NOMO-1 (cell line): ENCODE measurements around the gene ZKSCAN4.

Experiments
- DNase-seq, 2 experiments: peaks; one replicate each; lab custom pipeline; 2025; ENCODE audit not compliant: unreplicated experiment in 2 of 2; lab: John Stamatoyannopoulos, UW

The ZKSCAN4 gene

GRCh38 chr6:28252009-28252975 is at the start of gene ZKSCAN4:
TSS of gene ZKSCAN4 (minus strand) at chr6:28252269. CDS start at chr6:28251980, 289 bp downstream.
- DNase-seq: peak; percentile 66 to 80

GRCh38 chr6:28296520-28297060 is 44.5 kb upstream of the ZKSCAN4 start:
- DNase-seq: no peak

- DNase-seq: no peak
These were observed 43.3 kb upstream of the ZKSCAN4 start for GRCh38 chr6:28295326-28295725.

GRCh38 chr6:28291573-28291972 is 39.5 kb upstream of the ZKSCAN4 start:
- no peak for DNase-seq

- DNase-seq: no peak
These were observed 30.9 kb upstream of the ZKSCAN4 start for GRCh38 chr6:28282926-28283325.

GRCh38 chr6:28281288-28282064 is 29.4 kb upstream of the ZKSCAN4 start, which contains the start of gene PGBD1:
TSS of gene PGBD1 (plus strand) at chr6:28281572. CDS start at chr6:28283814, 2,242 bp downstream.
- peak; percentile 42 to 56 for DNase-seq

GRCh38 chr6:28280595-28281287 is 28.7 kb upstream of the ZKSCAN4 start:
- no peak for DNase-seq

GRCh38 chr6:28277746-28278145 is 25.7 kb upstream of the ZKSCAN4 start:
- DNase-seq: no peak

GRCh38 chr6:28274888-28275287 is 22.8 kb upstream of the ZKSCAN4 start:
- DNase-seq: no peak

- DNase-seq: peak in 1 of 2 experiments; percentile 18
These were observed 17.4 kb upstream of the ZKSCAN4 start for GRCh38 chr6:28269492-28269891.

- no peak for DNase-seq
These were observed 15.6 kb upstream of the ZKSCAN4 start for GRCh38 chr6:28267695-28268059.

GRCh38 chr6:28266962-28267694 is 15.1 kb upstream of the ZKSCAN4 start, which contains the start of gene ZSCAN26:
TSS of gene ZSCAN26 (plus strand) at chr6:28267143. CDS start at chr6:28271920, 4,777 bp downstream.
- peak; percentile 80 for DNase-seq

- no peak for DNase-seq
These were observed 14.5 kb upstream of the ZKSCAN4 start for GRCh38 chr6:28266563-28266961.

- no peak for DNase-seq
These were observed 12.8 kb upstream of the ZKSCAN4 start for GRCh38 chr6:28264834-28265401.

- no peak for DNase-seq
These were observed 11.9 kb upstream of the ZKSCAN4 start for GRCh38 chr6:28263922-28264321.

- peak in 1 of 2 experiments; percentile 25 for DNase-seq
These were observed 7.1 kb upstream of the ZKSCAN4 start, which contains the start of gene NKAPL for GRCh38 chr6:28258877-28259777. TSS of gene NKAPL (plus strand) at chr6:28259297. CDS start at chr6:28259372, 75 bp downstream.

- no peak for DNase-seq
These were observed 5.0 kb upstream of the ZKSCAN4 start for GRCh38 chr6:28257042-28257441.

GRCh38 chr6:28254121-28254519 is 2.1 kb upstream of the ZKSCAN4 start:
- no peak for DNase-seq
